IPS DF 4.7 (cell line): ENCODE data around the gene NPAT.
"Not testable (repeated sequence)": the region's sequence is repeated elsewhere in the genome, so short reads cannot be mapped to it uniquely, and the experiment has no call there.

Experiments used
- DNase-seq: peaks from one replicate; pipeline ENCODE4 v3.0.0-alpha.2; 2013; ENCODE audit warnings: low spot score; ENCODE audit errors: extremely low read depth

NPAT gene

GRCh38 chr11:108220721-108221336 is 1.6 kb downstream of the NPAT start:
- DNase-seq, result no peak

GRCh38 chr11:108218912-108219783 is 3.3 kb downstream of the NPAT start:
- no peak for DNase-seq

GRCh38 chr11:108218455-108218854 is 4.0 kb downstream of the NPAT start:
- DNase-seq, result no peak

GRCh38 chr11:108216988-108217387 is 5.5 kb downstream of the NPAT start:
- no peak for DNase-seq

GRCh38 chr11:108213784-108214183 is 8.7 kb downstream of the NPAT start:
- no peak for DNase-seq

GRCh38 chr11:108210441-108210840 is 12.0 kb downstream of the NPAT start:
- DNase-seq, result no peak

- no peak for DNase-seq
These were observed 14.8 kb downstream of the NPAT start for GRCh38 chr11:108207683-108208060.

GRCh38 chr11:108206969-108207682 is 15.3 kb downstream of the NPAT start:
- no peak for DNase-seq

- DNase-seq, result no peak
These were observed 16.3 kb downstream of the NPAT start for GRCh38 chr11:108206171-108206570.

GRCh38 chr11:108204929-108205499 is 17.4 kb downstream of the NPAT start:
- no peak for DNase-seq

GRCh38 chr11:108204376-108204775 is 18.1 kb downstream of the NPAT start:
- no peak for DNase-seq

GRCh38 chr11:108203075-108203474 is 19.4 kb downstream of the NPAT start:
- DNase-seq, result no peak

- DNase-seq, result no peak
These were observed 22.8 kb downstream of the NPAT start for GRCh38 chr11:108199446-108200321.

- no peak for DNase-seq
These were observed 23.6 kb downstream of the NPAT start for GRCh38 chr11:108198833-108199232.

GRCh38 chr11:108197351-108197750 is 25.1 kb downstream of the NPAT start:
- DNase-seq, result no peak

- DNase-seq, result no peak
These were observed 25.5 kb downstream of the NPAT start for GRCh38 chr11:108196901-108197300.

GRCh38 chr11:108193725-108194124 is 28.7 kb downstream of the NPAT start:
- no peak for DNase-seq

- DNase-seq, result no peak
These were observed 44.9 kb downstream of the NPAT start for GRCh38 chr11:108177570-108177969.

GRCh38 chr11:108170184-108170583 is 52.3 kb downstream of the NPAT start:
- no peak for DNase-seq

GRCh38 chr11:108167624-108168023 is 54.8 kb downstream of the NPAT start:
- DNase-seq, result no peak

GRCh38 chr11:108162878-108163277 is 59.6 kb downstream of the NPAT start:
- DNase-seq, result not testable (repeated sequence)
